Duodenal mucosa (tissue), 2 donors: ENCODE measurements around the gene USP4.
"Not testable (repeated sequence)": the region's sequence is repeated elsewhere in the genome, so short reads cannot be mapped to it uniquely, and the experiment has no call there.

Source experiments
- H3K27ac ChIP-seq: one replicate; pipeline ENCODE4 v1.7.0; 2013; ENCODE audit warnings: low read depth, low read length
- H3K27me3 ChIP-seq, 2 donors: one replicate each; pipeline ENCODE4 v1.7.0; 2013; ENCODE audit warnings: low read length in 2 of 2, control low read depth in 1 of 2; ENCODE audit not compliant: insufficient read depth in 2 of 2, control insufficient read depth in 1 of 2
- H3K36me3 ChIP-seq, 2 donors: one replicate each; pipeline ENCODE4 v1.7.0; 2013; ENCODE audit warnings: low read length in 2 of 2, control low read depth in 1 of 2; ENCODE audit not compliant: insufficient read depth in 2 of 2, control insufficient read depth in 1 of 2
- H3K4me1 ChIP-seq, 2 donors: one replicate each; pipeline ENCODE4 v1.7.0; 2013; ENCODE audit warnings: low read length in 2 of 2, control low read depth in 1 of 2; ENCODE audit not compliant: insufficient read depth in 2 of 2, control insufficient read depth in 1 of 2
- H3K4me3 ChIP-seq, 2 donors: one replicate each; pipeline ENCODE4 v1.7.0; 2013; ENCODE audit warnings: low read length in 2 of 2, low read depth in 1 of 2
- H3K9ac ChIP-seq, 2 donors: one replicate each; pipeline ENCODE4 v1.7.0; 2013; ENCODE audit warnings: low read length in 2 of 2, low read depth in 1 of 2
- H3K9me3 ChIP-seq, 2 donors: one replicate each; pipeline ENCODE4 v1.7.0; 2013; ENCODE audit warnings: low read length in 2 of 2, control low read depth in 1 of 2; ENCODE audit not compliant: control insufficient read depth in 1 of 2

The USP4 gene

DNA sequence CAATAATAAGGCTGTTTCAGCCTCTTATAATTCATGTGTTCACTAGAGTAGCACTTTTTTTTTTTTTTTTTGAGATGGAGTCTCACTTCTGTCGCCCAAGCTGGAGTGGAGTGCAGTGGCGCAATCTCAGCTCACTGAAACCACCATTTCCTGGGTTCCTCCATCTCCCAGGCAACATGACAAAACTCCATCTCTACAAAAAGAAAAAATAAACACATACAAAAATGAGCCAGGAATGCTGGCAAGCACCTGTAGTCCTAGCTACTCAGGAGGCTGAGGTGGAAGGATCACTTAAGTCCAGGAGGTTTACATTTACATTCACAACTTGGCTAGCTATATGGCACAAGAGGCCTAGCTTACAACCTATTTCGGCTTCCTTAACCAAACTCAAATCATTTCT lies 6.8 kb downstream of the USP4 start:
- H3K27ac ChIP-seq = no peak overlapping the region
- no peaks in the 10 kb centered on the region for H3K9me3 ChIP-seq
- peaks cover 19 to 57% of the 10 kb centered on the region in 2 donors for H3K36me3 ChIP-seq
- H3K27me3 ChIP-seq = no peaks in the 10 kb centered on the region
- H3K9ac ChIP-seq = no peak overlapping the region
- H3K4me3 ChIP-seq = no peak overlapping the region
- no peaks in the 10 kb centered on the region for H3K4me1 ChIP-seq

DNA sequence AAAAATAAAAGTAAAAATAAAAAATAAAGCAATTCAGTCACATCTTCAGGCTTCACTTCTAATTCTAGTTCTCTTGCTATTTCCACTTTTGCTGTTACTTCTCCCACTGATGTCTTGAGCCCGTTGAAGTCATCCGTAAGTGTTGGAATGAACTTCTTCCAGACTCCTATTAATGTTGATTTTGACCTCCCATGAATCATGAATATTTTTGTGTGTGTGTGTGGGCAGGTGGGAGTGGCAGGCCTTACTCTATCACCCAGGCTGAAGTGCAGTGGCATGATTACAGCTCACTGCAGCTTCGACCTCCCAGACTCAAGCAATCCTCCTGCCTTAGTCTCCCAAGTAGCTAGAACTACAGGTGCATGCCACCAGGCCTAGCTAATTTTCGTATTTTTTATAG lies 10.7 kb downstream of the USP4 start:
- no peak overlapping the region for H3K9ac ChIP-seq
- no peaks in the 10 kb centered on the region for H3K27me3 ChIP-seq
- peaks cover 29 to 74% of the 10 kb centered on the region in 2 donors for H3K36me3 ChIP-seq
- H3K4me3 ChIP-seq = no peak overlapping the region
- H3K9me3 ChIP-seq = no peaks in the 10 kb centered on the region
- H3K27ac ChIP-seq = no peak overlapping the region
- H3K4me1 ChIP-seq = no peaks in the 10 kb centered on the region

DNA sequence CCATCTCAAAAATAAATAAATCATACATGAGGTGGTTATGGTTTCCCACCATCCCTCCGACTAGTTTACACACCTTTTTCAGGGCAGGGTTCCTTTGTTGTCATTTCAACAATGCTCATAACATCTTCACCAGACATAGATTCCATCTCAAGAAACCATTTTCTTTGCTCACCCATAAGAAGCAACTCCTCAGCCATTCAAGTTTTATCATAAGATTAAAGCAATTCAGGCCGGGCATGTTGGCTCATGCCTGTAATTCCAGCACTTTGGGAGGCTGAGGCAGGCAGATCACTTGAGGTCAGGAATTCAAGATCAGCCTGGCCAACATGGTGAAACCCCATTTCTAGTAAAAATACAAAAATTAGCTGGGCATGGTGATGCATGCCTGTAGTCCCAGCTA lies 11.5 kb downstream of the USP4 start:
- not testable (repeated sequence) for H3K9ac ChIP-seq, H3K27me3 ChIP-seq, H3K4me1 ChIP-seq, H3K27ac ChIP-seq, H3K4me3 ChIP-seq, H3K9me3 ChIP-seq
- peaks cover 27 to 74% of the 10 kb centered on the region in 2 donors for H3K36me3 ChIP-seq

DNA sequence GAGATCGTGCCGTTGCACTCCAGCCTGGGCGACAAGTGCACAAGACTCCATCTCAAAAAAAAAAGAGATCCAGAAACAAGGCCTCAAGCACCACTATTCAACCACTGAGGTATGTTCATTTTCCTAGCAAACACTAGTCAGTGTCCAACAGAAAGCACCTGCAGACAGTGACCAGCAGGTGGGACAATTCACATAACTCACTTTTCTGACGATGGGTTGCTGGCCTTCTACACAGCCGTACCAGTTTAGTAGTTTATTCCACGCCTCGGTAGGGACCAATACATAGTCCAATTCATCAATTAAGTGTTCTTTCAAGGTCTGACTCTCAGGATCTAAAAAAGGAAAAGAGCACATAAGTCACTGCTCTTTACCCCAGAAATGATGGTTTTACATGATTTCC lies 12.4 kb downstream of the USP4 start:
- Histone ChIP-seq H3K36me3 (peaks cover 26 to 74% of the 10 kb centered on the region in 2 donors), H3K4me3 (no peak overlapping the region), H3K27me3 (no peaks in the 10 kb centered on the region), H3K4me1 (no peaks in the 10 kb centered on the region), H3K9ac (no peak overlapping the region), H3K9me3 (no peaks in the 10 kb centered on the region), H3K27ac (no peak overlapping the region)

DNA sequence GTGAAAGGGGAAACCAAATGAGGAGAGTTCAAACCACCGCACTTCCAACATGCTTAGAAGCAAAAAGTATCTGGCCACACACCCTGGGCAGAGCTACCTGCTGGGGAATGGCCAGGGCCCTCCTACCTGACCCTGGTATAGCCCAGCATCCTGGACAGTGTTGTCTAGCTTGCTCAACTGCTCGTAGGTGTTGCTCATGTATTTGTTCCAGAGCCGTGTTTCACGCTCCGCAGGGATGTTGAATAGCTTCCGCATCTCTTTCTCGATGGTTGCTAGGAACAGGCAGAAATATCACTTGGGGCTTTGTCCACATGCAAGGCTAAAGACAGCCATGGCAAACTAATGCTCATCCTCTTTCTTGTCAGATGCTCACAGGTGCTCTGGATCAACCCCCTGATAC lies 15.1 kb downstream of the USP4 start:
- H3K4me3 ChIP-seq = no peak overlapping the region
- H3K36me3 ChIP-seq = peaks cover 36 to 88% of the 10 kb centered on the region in 2 donors
- H3K9me3 ChIP-seq = no peaks in the 10 kb centered on the region
- H3K27ac ChIP-seq = no peak overlapping the region
- H3K27me3 ChIP-seq = no peaks in the 10 kb centered on the region
- H3K4me1 ChIP-seq = no peaks in the 10 kb centered on the region
- H3K9ac ChIP-seq = no peak overlapping the region

DNA sequence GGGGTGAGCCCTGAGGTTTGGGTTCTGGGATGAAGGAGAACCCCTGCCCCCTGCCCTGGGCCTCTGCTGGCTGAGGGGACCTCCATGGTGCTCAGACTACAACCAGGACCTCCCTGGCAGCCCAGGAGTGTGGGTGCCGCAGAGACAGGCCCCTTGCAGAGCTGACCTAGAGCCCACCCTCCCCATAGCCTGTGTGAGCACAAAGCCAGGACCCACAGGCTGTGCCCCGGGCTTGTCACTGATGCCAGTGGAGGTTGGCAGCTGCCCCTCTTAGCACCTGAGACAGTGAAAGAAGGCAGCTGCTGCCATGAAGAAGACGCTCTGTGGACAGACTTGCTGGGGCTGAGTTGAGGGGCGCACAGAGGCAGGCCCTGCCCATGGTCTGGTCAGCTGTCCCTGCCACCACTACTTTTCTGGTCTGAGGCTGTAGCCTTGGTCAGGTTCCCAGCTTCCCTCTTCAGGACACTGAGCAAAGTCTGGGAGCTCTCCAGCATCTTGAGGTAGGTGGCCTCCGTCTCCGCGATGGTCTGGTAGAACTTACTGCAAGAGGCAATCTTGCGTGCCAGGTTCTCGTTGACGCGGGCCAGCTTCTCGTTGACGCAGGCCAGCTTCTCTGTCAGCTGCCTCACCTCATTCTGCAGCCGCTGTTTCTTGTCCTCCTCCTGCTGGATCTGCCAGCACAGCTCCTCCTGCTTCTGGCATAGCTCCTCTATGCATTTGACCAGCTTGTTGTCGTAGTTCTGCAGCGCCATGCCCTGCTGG lies 23.0 kb downstream of the USP4 start:
- Histone ChIP-seq H3K27ac (no peak overlapping the region), H3K27me3 (no peaks in the 10 kb centered on the region), H3K4me3 (no peak overlapping the region), H3K9ac (no peak overlapping the region), H3K36me3 (peaks cover 16 to 70% of the 10 kb centered on the region in 2 donors), H3K4me1 (no peaks in the 10 kb centered on the region), H3K9me3 (no peaks in the 10 kb centered on the region)

DNA sequence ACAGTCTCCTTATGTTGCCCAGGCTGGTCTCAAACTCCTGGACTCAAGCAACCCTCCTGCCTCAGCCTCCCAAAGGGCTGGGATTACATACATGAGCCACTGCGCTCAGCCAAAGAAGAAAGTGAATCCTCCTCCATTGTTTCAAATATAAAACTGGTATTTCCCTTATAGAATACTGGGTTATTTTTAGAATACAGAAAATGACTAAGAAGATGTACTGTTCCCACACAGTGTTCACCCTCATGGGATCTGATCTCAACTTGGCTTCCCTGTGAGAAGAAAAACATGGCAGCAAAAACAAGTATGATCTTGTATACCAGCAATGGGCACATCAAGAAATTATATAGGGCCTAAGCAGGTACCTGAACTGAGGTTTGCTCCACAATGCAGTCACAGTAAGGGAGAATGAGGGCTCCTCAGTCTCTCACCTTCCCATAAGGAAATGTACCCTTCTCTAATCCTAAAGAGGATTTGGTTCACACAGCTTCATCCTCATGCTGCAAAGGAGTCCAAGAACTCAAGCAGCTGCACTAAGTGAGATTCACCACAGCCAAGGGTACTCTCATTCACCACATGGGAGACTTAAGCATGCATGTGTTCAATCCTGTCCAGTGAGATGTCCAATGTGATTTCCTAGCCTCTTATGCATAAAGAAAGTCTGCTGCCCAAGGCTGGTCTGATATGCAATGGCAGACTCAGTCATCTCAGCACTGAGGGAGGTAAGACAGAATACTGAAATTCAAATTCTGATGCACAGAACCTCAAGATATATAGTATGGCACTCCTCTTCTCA lies 25.8 kb downstream of the USP4 start:
- H3K4me1 ChIP-seq = no peaks in the 10 kb centered on the region
- H3K27me3 ChIP-seq = no peaks in the 10 kb centered on the region
- H3K36me3 ChIP-seq = peaks cover 18 to 62% of the 10 kb centered on the region in 2 donors
- no peaks in the 10 kb centered on the region for H3K9me3 ChIP-seq
- H3K4me3 ChIP-seq = no peak overlapping the region
- no peak overlapping the region for H3K27ac ChIP-seq
- H3K9ac ChIP-seq = no peak overlapping the region

DNA sequence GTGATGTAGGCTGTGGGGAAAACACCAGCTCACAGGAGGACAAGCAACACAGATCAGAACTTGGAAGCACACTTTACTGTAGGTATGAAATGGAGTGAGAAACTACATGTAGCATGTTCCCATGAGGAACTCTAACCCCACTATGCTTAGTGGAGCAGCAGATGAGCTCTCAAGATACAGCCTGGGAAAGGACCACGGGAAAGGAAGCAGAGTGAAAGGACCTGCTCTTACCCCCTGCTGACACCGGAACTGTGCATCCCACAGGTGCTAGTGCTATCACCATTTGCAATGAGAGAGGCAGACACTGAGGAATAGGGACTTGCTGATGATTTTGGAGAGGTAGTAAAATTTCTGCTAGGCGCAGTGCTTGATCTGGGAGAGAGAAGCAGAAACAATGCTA lies 28.6 kb downstream of the USP4 start:
- Histone ChIP-seq H3K4me3 (no peak overlapping the region), H3K4me1 (no peaks in the 10 kb centered on the region), H3K27me3 (no peaks in the 10 kb centered on the region), H3K9ac (no peak overlapping the region), H3K27ac (no peak overlapping the region), H3K9me3 (no peaks in the 10 kb centered on the region), H3K36me3 (peaks cover 18 to 57% of the 10 kb centered on the region in 2 donors)

DNA sequence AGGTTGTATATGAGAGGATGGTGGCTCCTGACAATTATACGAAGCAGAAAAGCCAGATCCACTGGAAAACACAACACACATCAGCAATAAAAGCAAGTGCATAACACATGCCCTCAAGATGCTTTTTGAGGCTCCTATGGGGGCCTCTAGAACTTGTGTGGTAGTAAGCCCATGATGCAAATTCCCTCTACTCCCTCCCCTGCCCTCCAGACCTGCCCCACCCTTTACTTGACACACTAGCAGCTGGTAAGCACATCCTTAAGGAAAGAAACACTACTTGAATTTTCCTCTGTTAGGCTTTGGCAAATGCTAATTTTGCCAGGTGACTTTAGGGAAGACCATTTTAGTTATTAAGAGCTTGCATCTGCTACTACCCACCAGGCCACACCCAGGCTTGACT lies 29.2 kb downstream of the USP4 start:
- no peaks in the 10 kb centered on the region for H3K9me3 ChIP-seq
- no peak overlapping the region for H3K9ac ChIP-seq
- no peaks in the 10 kb centered on the region for H3K27me3 ChIP-seq
- no peak overlapping the region for H3K27ac ChIP-seq
- H3K4me3 ChIP-seq = no peak overlapping the region
- H3K36me3 ChIP-seq = peaks cover 19 to 60% of the 10 kb centered on the region in 2 donors
- H3K4me1 ChIP-seq = no peaks in the 10 kb centered on the region

DNA sequence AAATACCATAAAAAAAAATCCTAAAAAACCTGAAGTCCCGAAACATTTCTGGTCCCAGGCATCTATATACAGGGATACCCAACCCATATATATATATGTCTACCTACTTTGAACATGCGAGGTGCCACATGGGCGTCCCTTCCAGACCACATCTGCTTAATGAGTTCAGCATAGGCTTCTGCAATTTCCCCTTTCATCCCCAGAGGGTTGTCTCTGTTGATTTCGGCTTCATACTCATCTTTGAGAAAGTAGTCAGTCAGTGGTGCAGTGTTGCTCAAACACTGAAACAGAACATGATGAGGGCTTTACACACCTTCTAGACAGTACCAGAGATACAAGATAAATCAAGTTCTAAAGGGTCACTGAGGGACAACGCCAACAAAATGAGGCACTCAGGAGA lies 34.2 kb downstream of the USP4 start:
- no peaks in the 10 kb centered on the region for H3K27me3 ChIP-seq
- H3K4me3 ChIP-seq = no peak overlapping the region
- no peak overlapping the region for H3K9ac ChIP-seq
- H3K27ac ChIP-seq = no peak overlapping the region
- no peaks in the 10 kb centered on the region for H3K9me3 ChIP-seq
- peaks cover 28 to 73% of the 10 kb centered on the region in 2 donors for H3K36me3 ChIP-seq
- no peaks in the 10 kb centered on the region for H3K4me1 ChIP-seq
